ENCODE measurements around the gene GDNF. TPM values are rescaled to one million over a fixed set of nuclear protein-coding genes. Genes with fewer than 3 reads are reported as not detected.

GDNF gene
- under 1 TPM; 0.11 to 0.20 TPM for polyA plus RNA-seq

- H3K27ac ChIP-seq (ENCODE audit: low read depth in 2 of 2, low read length in 1 of 2) = peak within 1 kb of the TSS; percentile 34
- 1 to 2% methylated on average over 65 to 66 of the region's 66 CpGs for WGBS, 2 donors
- peak within 1 kb of the TSS; percentile 38 to 48 for H3K4me3 ChIP-seq (ENCODE audit: low read depth in 1 of 2, low read length in 2 of 2)
- H3K4me1 ChIP-seq (ENCODE audit: control insufficient read depth in 2 of 2, insufficient read depth in 2 of 2, low read length in 1 of 2) = peaks cover 11 to 18% of the 10 kb centered on the region in 2 donors
- H3K9me3 ChIP-seq (ENCODE audit: control insufficient read depth in 2 of 2, insufficient read depth in 1 of 2, low read depth in 1 of 2, low read length in 1 of 2) = peaks cover 0 to 2% of the 10 kb centered on the region in 2 donors
- H3K36me3 ChIP-seq (ENCODE audit: control insufficient read depth in 2 of 2, insufficient read depth in 2 of 2, low read length in 1 of 2) = no peaks in the 10 kb centered on the region
- peaks cover 5 to 20% of the 10 kb centered on the region in 2 donors for H3K27me3 ChIP-seq (ENCODE audit: control insufficient read depth in 1 of 2, insufficient read depth in 2 of 2, low read length in 2 of 2)
These were observed at the start of gene GDNF for GRCh38 chr5:37839407-37840052. Gene GDNF, minus strand, starts transcription at chr5:37840041. Its CDS starts 5,245 bp downstream, at chr5:37834796.

GRCh38 chr5:37888476-37888875 lies 48.6 kb upstream of the GDNF start:
- Histone ChIP-seq H3K4me3 (ENCODE audit: low read depth in 1 of 2, low read length in 2 of 2) (no peak overlapping the region), H3K9me3 (ENCODE audit: control insufficient read depth in 2 of 2, insufficient read depth in 1 of 2, low read depth in 1 of 2, low read length in 1 of 2) (no peaks in the 10 kb centered on the region), H3K27ac (ENCODE audit: low read depth in 2 of 2, low read length in 1 of 2) (no peak overlapping the region), H3K27me3 (ENCODE audit: control insufficient read depth in 1 of 2, insufficient read depth in 2 of 2, low read length in 2 of 2) (no peaks in the 10 kb centered on the region), H3K36me3 (ENCODE audit: control insufficient read depth in 2 of 2, insufficient read depth in 2 of 2, low read length in 1 of 2) (no peaks in the 10 kb centered on the region), H3K4me1 (ENCODE audit: control insufficient read depth in 2 of 2, insufficient read depth in 2 of 2, low read length in 1 of 2) (peaks cover 0 to 4% of the 10 kb centered on the region in 2 donors)
- 43 to 47% methylated on average over 6 of the region's 6 CpGs for WGBS, 2 donors

GRCh38 chr5:37886242-37886905 lies 46.5 kb upstream of the GDNF start:
- Histone ChIP-seq H3K9me3 (ENCODE audit: control insufficient read depth in 2 of 2, insufficient read depth in 1 of 2, low read depth in 1 of 2, low read length in 1 of 2) (no peaks in the 10 kb centered on the region), H3K27ac (ENCODE audit: low read depth in 2 of 2, low read length in 1 of 2) (no peak overlapping the region), H3K4me1 (ENCODE audit: control insufficient read depth in 2 of 2, insufficient read depth in 2 of 2, low read length in 1 of 2) (peaks cover 0 to 4% of the 10 kb centered on the region in 2 donors), H3K27me3 (ENCODE audit: control insufficient read depth in 1 of 2, insufficient read depth in 2 of 2, low read length in 2 of 2) (no peaks in the 10 kb centered on the region), H3K4me3 (ENCODE audit: low read depth in 1 of 2, low read length in 2 of 2) (no peak overlapping the region), H3K36me3 (ENCODE audit: control insufficient read depth in 2 of 2, insufficient read depth in 2 of 2, low read length in 1 of 2) (no peaks in the 10 kb centered on the region)
- WGBS, 2 donors = 24 to 27% methylated on average over 9 of the region's 9 CpGs

GRCh38 chr5:37882636-37883035 lies 42.8 kb upstream of the GDNF start:
- no peaks in the 10 kb centered on the region for H3K4me1 ChIP-seq (ENCODE audit: control insufficient read depth in 2 of 2, insufficient read depth in 2 of 2, low read length in 1 of 2)
- 34 to 39% methylated on average over 3 of the region's 3 CpGs for WGBS, 2 donors
- no peak overlapping the region for H3K27ac ChIP-seq (ENCODE audit: low read depth in 2 of 2, low read length in 1 of 2)
- no peak overlapping the region for H3K4me3 ChIP-seq (ENCODE audit: low read depth in 1 of 2, low read length in 2 of 2)
- H3K36me3 ChIP-seq (ENCODE audit: control insufficient read depth in 2 of 2, insufficient read depth in 2 of 2, low read length in 1 of 2) = no peaks in the 10 kb centered on the region
- no peaks in the 10 kb centered on the region for H3K9me3 ChIP-seq (ENCODE audit: control insufficient read depth in 2 of 2, insufficient read depth in 1 of 2, low read depth in 1 of 2, low read length in 1 of 2)
- no peaks in the 10 kb centered on the region for H3K27me3 ChIP-seq (ENCODE audit: control insufficient read depth in 1 of 2, insufficient read depth in 2 of 2, low read length in 2 of 2)

- Histone ChIP-seq H3K36me3 (ENCODE audit: control insufficient read depth in 2 of 2, insufficient read depth in 2 of 2, low read length in 1 of 2) (no peaks in the 10 kb centered on the region), H3K4me3 (ENCODE audit: low read depth in 1 of 2, low read length in 2 of 2) (no peak overlapping the region), H3K4me1 (ENCODE audit: control insufficient read depth in 2 of 2, insufficient read depth in 2 of 2, low read length in 1 of 2) (no peaks in the 10 kb centered on the region), H3K27ac (ENCODE audit: low read depth in 2 of 2, low read length in 1 of 2) (no peak overlapping the region), H3K27me3 (ENCODE audit: control insufficient read depth in 1 of 2, insufficient read depth in 2 of 2, low read length in 2 of 2) (no peaks in the 10 kb centered on the region), H3K9me3 (ENCODE audit: control insufficient read depth in 2 of 2, insufficient read depth in 1 of 2, low read depth in 1 of 2, low read length in 1 of 2) (no peaks in the 10 kb centered on the region)
- 88 to 89% methylated on average over 3 of the region's 3 CpGs for WGBS, 2 donors
These were observed 41.5 kb upstream of the GDNF start for GRCh38 chr5:37881359-37881758.

- H3K4me3 ChIP-seq (ENCODE audit: low read depth in 1 of 2, low read length in 2 of 2) = no peak overlapping the region
- H3K9me3 ChIP-seq (ENCODE audit: control insufficient read depth in 2 of 2, insufficient read depth in 1 of 2, low read depth in 1 of 2, low read length in 1 of 2) = no peaks in the 10 kb centered on the region
- 68 to 76% methylated on average over 3 of the region's 3 CpGs for WGBS, 2 donors
- no peaks in the 10 kb centered on the region for H3K4me1 ChIP-seq (ENCODE audit: control insufficient read depth in 2 of 2, insufficient read depth in 2 of 2, low read length in 1 of 2)
- no peaks in the 10 kb centered on the region for H3K36me3 ChIP-seq (ENCODE audit: control insufficient read depth in 2 of 2, insufficient read depth in 2 of 2, low read length in 1 of 2)
- H3K27me3 ChIP-seq (ENCODE audit: control insufficient read depth in 1 of 2, insufficient read depth in 2 of 2, low read length in 2 of 2) = no peaks in the 10 kb centered on the region
- no peak overlapping the region for H3K27ac ChIP-seq (ENCODE audit: low read depth in 2 of 2, low read length in 1 of 2)
These were observed 37.1 kb upstream of the GDNF start for GRCh38 chr5:37876943-37877342.

- H3K4me1 ChIP-seq (ENCODE audit: control insufficient read depth in 2 of 2, insufficient read depth in 2 of 2, low read length in 1 of 2) = no peaks in the 10 kb centered on the region
- no peaks in the 10 kb centered on the region for H3K9me3 ChIP-seq (ENCODE audit: control insufficient read depth in 2 of 2, insufficient read depth in 1 of 2, low read depth in 1 of 2, low read length in 1 of 2)
- no peaks in the 10 kb centered on the region for H3K27me3 ChIP-seq (ENCODE audit: control insufficient read depth in 1 of 2, insufficient read depth in 2 of 2, low read length in 2 of 2)
- no peaks in the 10 kb centered on the region for H3K36me3 ChIP-seq (ENCODE audit: control insufficient read depth in 2 of 2, insufficient read depth in 2 of 2, low read length in 1 of 2)
- WGBS, 2 donors = 79 to 90% methylated on average over 1 of the region's 1 CpG
- H3K4me3 ChIP-seq (ENCODE audit: low read depth in 1 of 2, low read length in 2 of 2) = no peak overlapping the region
- no peak overlapping the region for H3K27ac ChIP-seq (ENCODE audit: low read depth in 2 of 2, low read length in 1 of 2)
These were observed 36.4 kb upstream of the GDNF start for GRCh38 chr5:37876245-37876644.

- no peaks in the 10 kb centered on the region for H3K4me1 ChIP-seq (ENCODE audit: control insufficient read depth in 2 of 2, insufficient read depth in 2 of 2, low read length in 1 of 2)
- H3K4me3 ChIP-seq (ENCODE audit: low read depth in 1 of 2, low read length in 2 of 2) = no peak overlapping the region
- H3K36me3 ChIP-seq (ENCODE audit: control insufficient read depth in 2 of 2, insufficient read depth in 2 of 2, low read length in 1 of 2) = no peaks in the 10 kb centered on the region
- H3K9me3 ChIP-seq (ENCODE audit: control insufficient read depth in 2 of 2, insufficient read depth in 1 of 2, low read depth in 1 of 2, low read length in 1 of 2) = no peaks in the 10 kb centered on the region
- no peak overlapping the region for H3K27ac ChIP-seq (ENCODE audit: low read depth in 2 of 2, low read length in 1 of 2)
- no peaks in the 10 kb centered on the region for H3K27me3 ChIP-seq (ENCODE audit: control insufficient read depth in 1 of 2, insufficient read depth in 2 of 2, low read length in 2 of 2)
- WGBS, 2 donors = 76 to 81% methylated on average over 6 of the region's 6 CpGs
These were observed 35.4 kb upstream of the GDNF start for GRCh38 chr5:37875051-37875787.

GRCh38 chr5:37873988-37874387 lies 34.1 kb upstream of the GDNF start:
- Histone ChIP-seq H3K27ac (ENCODE audit: low read depth in 2 of 2, low read length in 1 of 2) (no peak overlapping the region), H3K36me3 (ENCODE audit: control insufficient read depth in 2 of 2, insufficient read depth in 2 of 2, low read length in 1 of 2) (no peaks in the 10 kb centered on the region), H3K9me3 (ENCODE audit: control insufficient read depth in 2 of 2, insufficient read depth in 1 of 2, low read depth in 1 of 2, low read length in 1 of 2) (no peaks in the 10 kb centered on the region), H3K4me3 (ENCODE audit: low read depth in 1 of 2, low read length in 2 of 2) (no peak overlapping the region), H3K4me1 (ENCODE audit: control insufficient read depth in 2 of 2, insufficient read depth in 2 of 2, low read length in 1 of 2) (no peaks in the 10 kb centered on the region), H3K27me3 (ENCODE audit: control insufficient read depth in 1 of 2, insufficient read depth in 2 of 2, low read length in 2 of 2) (no peaks in the 10 kb centered on the region)
- 84 to 85% methylated on average over 7 of the region's 7 CpGs for WGBS, 2 donors

Data from esophagus (tissue), 2 donors.